DND-41 (cell line): ENCODE results near the gene MYBBP1A.

Experiments
- ATAC-seq: fragments of 200-7000 bp; cut with Tn5 transposase; 3 replicates; pipeline ENCODE4 v1.9.1; 2021; ENCODE audit warnings: low read depth; ENCODE audit not compliant: insufficient read depth
- DNase-seq: peaks from one replicate; pipeline ENCODE4 v3.0.0-alpha.2; 2020
- H2AFZ ChIP-seq: 2 replicates; pipeline ENCODE4 v1.6.0; 2012; ENCODE audit warnings: low read depth, low read length
- H3K27ac ChIP-seq: 2 replicates; pipeline ENCODE4 v1.5.1; 2012; ENCODE audit warnings: low read length, inconsistent platforms
- H3K27me3 ChIP-seq: fragments of 200-600 bp; sonication (generic); 2 replicates; pipeline ENCODE4 v1.6.0; 2012; ENCODE audit warnings: low read length, mild to moderate bottlenecking, inconsistent platforms; ENCODE audit not compliant: insufficient read depth, poor library complexity
- H3K36me3 ChIP-seq: 2 replicates; pipeline ENCODE4 v1.5.1; 2012; ENCODE audit warnings: low read length, inconsistent platforms; ENCODE audit not compliant: insufficient read depth
- H3K4me1 ChIP-seq: 2 replicates; pipeline ENCODE4 v1.5.1; 2012; ENCODE audit warnings: mild to moderate bottlenecking, low read length; ENCODE audit not compliant: insufficient read depth
- H3K4me2 ChIP-seq: 2 replicates; pipeline ENCODE4 v1.6.0; 2012; ENCODE audit warnings: mild to moderate bottlenecking, moderate library complexity, low read length, inconsistent platforms; ENCODE audit not compliant: insufficient read depth
- H3K4me3 ChIP-seq, 2 experiments: fragments of 200-600 bp in 1 of 2; shearing (Covaris generic) in 1 of 2; 2 replicates each; pipeline ENCODE4 v1.5.1; 2012 to 2016; ENCODE audit warnings: inconsistent platforms in 2 of 2, low read length in 2 of 2, mild to moderate bottlenecking in 2 of 2, low read depth in 1 of 2, moderate library complexity in 1 of 2
- H3K79me2 ChIP-seq: 2 replicates; pipeline ENCODE4 v1.6.0; 2012; ENCODE audit warnings: low read length, inconsistent platforms; ENCODE audit not compliant: insufficient read depth
- H3K9ac ChIP-seq: 2 replicates; pipeline ENCODE4 v1.6.0; 2012; ENCODE audit warnings: low read depth, mild to moderate bottlenecking, inconsistent platforms, low read length, moderate library complexity
- H3K9me3 ChIP-seq: 2 replicates; pipeline ENCODE4 v1.5.1; 2012; ENCODE audit warnings: low read length, moderate library complexity, mild to moderate bottlenecking, inconsistent platforms; ENCODE audit not compliant: insufficient read depth, severe bottlenecking
- H4K20me1 ChIP-seq: 2 replicates; pipeline ENCODE4 v1.6.0; 2012; ENCODE audit warnings: low read length; ENCODE audit not compliant: insufficient read depth
- CTCF ChIP-seq: IDR thresholded peaks from 2 replicates; pipeline ENCODE4 v1.5.1; 2012; ENCODE audit warnings: borderline replicate concordance, low read length, moderate library complexity, mild to moderate bottlenecking; ENCODE audit not compliant: poor library complexity, severe bottlenecking; ENCODE audit errors: extremely low read depth
- EZH2 ChIP-seq: IDR thresholded peaks from 3 replicates; pipeline ENCODE4 v1.6.1; 2012; ENCODE audit warnings: borderline replicate concordance, low read depth, mild to moderate bottlenecking, moderate library complexity, low read length, inconsistent platforms; ENCODE audit not compliant: severe bottlenecking

The MYBBP1A gene

GRCh38 chr17:4587803-4588202 is 32.6 kb upstream of the MYBBP1A start:
- Histone ChIP-seq H2AFZ (no peak overlapping the region), H3K4me2 (no peak overlapping the region), H3K79me2 (no peaks in the 10 kb centered on the region), H3K4me1 (no peaks in the 10 kb centered on the region), H3K36me3 (no peaks in the 10 kb centered on the region), H3K9me3 (no peaks in the 10 kb centered on the region), H4K20me1 (no peaks in the 10 kb centered on the region; the same call in 1 of the 2 replicates), H3K9ac (no peak overlapping the region), H3K4me3 (no peak overlapping the region), H3K27ac (no peak overlapping the region), H3K27me3 (peaks cover 6% of the 10 kb centered on the region)
- TF ChIP-seq CTCF (no peak), EZH2 (no peak)
- no peak for ATAC-seq
- no peak for DNase-seq

- TF ChIP-seq EZH2 (no peak), CTCF (no peak)
- Histone ChIP-seq H4K20me1 (no peaks in the 10 kb centered on the region; the same call in 1 of the 2 replicates), H3K9ac (no peak overlapping the region), H3K79me2 (no peaks in the 10 kb centered on the region), H3K4me3 (no peak overlapping the region), H3K9me3 (no peaks in the 10 kb centered on the region), H3K27me3 (peaks cover 6% of the 10 kb centered on the region), H3K4me1 (no peaks in the 10 kb centered on the region), H3K27ac (no peak overlapping the region), H2AFZ (no peak overlapping the region), H3K36me3 (no peaks in the 10 kb centered on the region), H3K4me2 (no peak overlapping the region)
- DNase-seq: no peak
- ATAC-seq: no peak
These were observed 32.0 kb upstream of the MYBBP1A start for GRCh38 chr17:4587195-4587594.

- Histone ChIP-seq H3K4me2 (no peak overlapping the region), H3K4me3 (no peak overlapping the region), H3K9me3 (no peaks in the 10 kb centered on the region), H3K9ac (no peak overlapping the region), H4K20me1 (no peaks in the 10 kb centered on the region; the same call in 1 of the 2 replicates), H2AFZ (no peak overlapping the region), H3K27ac (no peak overlapping the region), H3K79me2 (no peaks in the 10 kb centered on the region), H3K4me1 (no peaks in the 10 kb centered on the region), H3K27me3 (peaks cover 6% of the 10 kb centered on the region), H3K36me3 (no peaks in the 10 kb centered on the region)
- TF ChIP-seq EZH2: no peak
- TF ChIP-seq CTCF: no peak
- ATAC-seq (no peak), DNase-seq (no peak)
These were observed 30.9 kb upstream of the MYBBP1A start for GRCh38 chr17:4586043-4586442.

GRCh38 chr17:4585638-4585994 is 30.4 kb upstream of the MYBBP1A start:
- no peaks in the 10 kb centered on the region for H3K36me3 ChIP-seq
- no peak overlapping the region for H2AFZ ChIP-seq
- H3K4me3 ChIP-seq: no peak overlapping the region
- no peak overlapping the region for H3K9ac ChIP-seq
- H3K4me2 ChIP-seq: no peak overlapping the region
- no peak for ATAC-seq
- peaks cover 6% of the 10 kb centered on the region for H3K27me3 ChIP-seq
- H3K9me3 ChIP-seq: no peaks in the 10 kb centered on the region
- no peak for DNase-seq
- no peaks in the 10 kb centered on the region for H3K4me1 ChIP-seq
- H4K20me1 ChIP-seq: no peaks in the 10 kb centered on the region; the same call in 1 of the 2 replicates
- no peak overlapping the region for H3K27ac ChIP-seq
- no peak for TF ChIP-seq CTCF
- no peak for TF ChIP-seq EZH2
- H3K79me2 ChIP-seq: no peaks in the 10 kb centered on the region
